K562 (cell line): Measurements from ENCODE around the gene OR52E2. TPM values are rescaled to one million over a fixed set of nuclear protein-coding genes. Genes with fewer than 3 reads are reported as not detected.
"Not testable (repeated sequence)": the region's sequence is repeated elsewhere in the genome, so short reads cannot be mapped to it uniquely, and the experiment has no call there.

Source experiments
- ATAC-seq: fragments of 200-7000 bp; cut with Tn5 transposase; 3 replicates; pipeline ENCODE4 v1.9.1; 2020; ENCODE audit warnings: moderate library complexity
- BruUV-seq: library from RNA; stranded (reverse); fragments of 400-500 nt; replicated peaks from 2 replicates; lab custom pipeline; 2021; lab: Mats Ljungman, UMichigan
- CTCF ChIA-PET: fragments of 300-600 bp; formaldehyde crosslinking; extraction: SDS; loops from one replicate; lab custom pipeline; 2021; ENCODE audit warnings: low intra/inter-chr PET ratio; lab: Yijun Ruan, JAX
- POLR2A ChIA-PET: fragments of 300-600, 350-650 bp; sonication (Branson Sonifier 250); formaldehyde crosslinking; extraction: SDS; loops from one replicate; lab custom pipeline; 2021; ENCODE audit warnings: antibody characterized with exemption, inconsistent platforms; lab: Yijun Ruan, JAX
- DNase-seq, 4 experiments: peaks; one replicate each; pipeline versions ENCODE4 v3.0.0 to v3.0.0-alpha.2; 2011 to 2018; ENCODE audit warnings: low spot score in 3 of 4, mixed read lengths in 3 of 4; ENCODE audit errors: extremely low read depth in 1 of 4
- FAIRE-seq: peaks from 2 replicates; lab custom pipeline; 2011; peaks lifted over from hg19 to GRCh38; lab: Jason Lieb, UNC
- H2AFZ ChIP-seq: 2 replicates; pipeline ENCODE4 v1.6.0; 2011; ENCODE audit warnings: low read depth, low read length, control low read depth, inconsistent platforms
- H3K27ac ChIP-seq: fragments of 200-600 bp; 3 replicates; pipeline ENCODE4 v1.8.0; 2011; ENCODE audit warnings: low read depth, mild to moderate bottlenecking, control low read depth, inconsistent platforms, low read length, moderate library complexity, mixed read lengths; ENCODE audit errors: extremely low read depth
- H3K27me3 ChIP-seq, 2 experiments: fragments of 300-600 bp in 1 of 2; 2 replicates in 1 of 2; 3 replicates in 1 of 2; pipeline versions ENCODE4 v1.6.0 to v1.8.0; 2011; ENCODE audit warnings: inconsistent platforms in 2 of 2, low read length in 2 of 2, mild to moderate bottlenecking in 1 of 2, mixed read lengths in 1 of 2, moderate library complexity in 1 of 2; ENCODE audit not compliant: control insufficient read depth in 2 of 2, insufficient read depth in 2 of 2
- H3K36me3 ChIP-seq: fragments of 300-600 bp; 3 replicates; pipeline ENCODE4 v1.8.0; 2011; ENCODE audit warnings: mild to moderate bottlenecking, low read length, inconsistent platforms; ENCODE audit not compliant: control insufficient read depth, insufficient read depth
- H3K4me1 ChIP-seq, 2 experiments: fragments of 200-600 bp in 1 of 2; replicated peaks in 1 of 2; 2 replicates in 1 of 2; 3 replicates in 1 of 2; pipeline versions ENCODE4 v1.5.1 to v1.8.0; 2011; ENCODE audit warnings: inconsistent platforms in 2 of 2, low read length in 2 of 2, mild to moderate bottlenecking in 1 of 2, mixed read lengths in 1 of 2, moderate library complexity in 1 of 2; ENCODE audit not compliant: control insufficient read depth in 2 of 2, insufficient read depth in 2 of 2
- H3K4me2 ChIP-seq: 2 replicates; pipeline ENCODE4 v1.6.1; 2011; ENCODE audit warnings: low read length, control low read depth, inconsistent platforms, mixed read lengths; ENCODE audit not compliant: insufficient read depth
- H3K4me3 ChIP-seq: fragments of 200-600 bp; sonication (generic), shearing (Covaris generic); 2 replicates; pipeline ENCODE4 v1.5.1; 2016; ENCODE audit warnings: control low read depth, inconsistent platforms
- H3K79me2 ChIP-seq: fragments of 200-600 bp; 3 replicates; pipeline ENCODE4 v1.8.0; 2011; ENCODE audit warnings: low read length, inconsistent platforms; ENCODE audit not compliant: control insufficient read depth, insufficient read depth
- H3K9ac ChIP-seq, 2 experiments: 2 replicates each; pipeline versions ENCODE4 v1.6.0 to v1.6.1; 2011; ENCODE audit warnings: low read depth in 2 of 2, low read length in 2 of 2, control low read depth in 1 of 2, inconsistent platforms in 1 of 2, mild to moderate bottlenecking in 1 of 2, mixed read lengths in 1 of 2; ENCODE audit not compliant: insufficient read depth in 1 of 2
- H3K9me1 ChIP-seq: one replicate; pipeline ENCODE4 v1.6.0; 2011; ENCODE audit warnings: inconsistent platforms, mild to moderate bottlenecking, low read length, moderate library complexity; ENCODE audit not compliant: control insufficient read depth, insufficient read depth
- H3K9me3 ChIP-seq: replicated peaks from 2 replicates; pipeline ENCODE4 v1.5.1; 2011; ENCODE audit warnings: low read depth, low read length, inconsistent platforms; ENCODE audit not compliant: control insufficient read depth, insufficient read depth
- H4K20me1 ChIP-seq: replicated peaks from 2 replicates; pipeline ENCODE4 v1.6.1; 2011; ENCODE audit warnings: low read length, inconsistent platforms, mixed read lengths; ENCODE audit not compliant: control insufficient read depth, insufficient read depth
- CBX8 ChIP-seq: fragments of 200-600 bp; sonication (generic); IDR thresholded peaks from 2 replicates; pipeline ENCODE4 v1.6.1; 2012; ENCODE audit warnings: borderline replicate concordance, mixed run types, low read depth, mild to moderate bottlenecking, moderate library complexity, mixed read lengths, low read length, control low read depth, inconsistent platforms; ENCODE audit not compliant: poor library complexity, severe bottlenecking; ENCODE audit errors: extremely low read depth
- CCNT2 ChIP-seq: IDR thresholded peaks from 2 replicates; pipeline ENCODE4 v1.6.1; 2011; ENCODE audit warnings: borderline replicate concordance, low read depth, mild to moderate bottlenecking, moderate library complexity, mixed read lengths, low read length; ENCODE audit not compliant: insufficient read length; ENCODE audit errors: extremely low read depth
- FIP1L1 ChIP-seq: fragments of 200-400 bp; formaldehyde crosslinking; IDR thresholded peaks from 2 replicates; pipeline ENCODE4 v1.6.1; 2018; ENCODE audit warnings: mild to moderate bottlenecking, low read depth, low read length; ENCODE audit not compliant: poor library complexity, severe bottlenecking
- GABPB2 ChIP-seq: fragments of 250-450 bp; sonication (Bioruptor Pico); conservative IDR thresholded peaks from 2 replicates; pipeline ENCODE4 v1.5.1; 2021; ENCODE audit warnings: mild to moderate bottlenecking
- MCM5 ChIP-seq: fragments of 450-650 bp; IDR thresholded peaks from 2 replicates; pipeline ENCODE4 v1.6.1; 2016; ENCODE audit warnings: low read depth
- PTBP1 ChIP-seq: fragments of 200-400 bp; formaldehyde crosslinking; IDR thresholded peaks from 2 replicates; pipeline ENCODE4 v1.6.1; 2017; ENCODE audit warnings: low read depth, low read length
- RFX5 ChIP-seq: IDR thresholded peaks from 2 replicates; pipeline ENCODE4 v1.6.1; 2011; ENCODE audit warnings: low read depth, mild to moderate bottlenecking, improper control_type of control experiment, low read length
- TAF9B ChIP-seq: fragments of 450-650 bp; IDR thresholded peaks from 2 replicates; pipeline ENCODE4 v1.6.1; 2018; ENCODE audit warnings: mild to moderate bottlenecking; ENCODE audit not compliant: partially characterized antibody
- ZNF282 ChIP-seq: sonication (generic); formaldehyde crosslinking; IDR thresholded peaks from 2 replicates; pipeline ENCODE4 v1.8.1; 2023; ENCODE audit warnings: missing genetic modification reagents
- WGBS: fragments of 100-300 bp; shearing (Covaris generic); methylation state at CpG from one replicate; pipeline ENCODE4 v1.1.6; 2016; ENCODE audit warnings: low coverage, mixed read lengths; ENCODE audit not compliant: insufficient coverage; ENCODE audit errors: missing lambda C conversion rate; 5-methylcytosine and 5-hydroxymethylcytosine counted together
- in situ Hi-C: fragments of 300-500 bp; cut with MboI; formaldehyde crosslinking; loops from 4 replicates; pipeline ENCODE4 v1.15.0; 2018; ENCODE audit warnings: inconsistent platforms, mixed read lengths
- intact Hi-C: fragments of 100-400 bp; cut with micrococcal nuclease; formaldehyde crosslinking; loops from 2 replicates; pipeline ENCODE4 v1.14.2; 2022
- polyA plus RNA-seq, 8 experiments: library from polyadenylated mRNA; depleted of rRNA in 4 of 8; stranded (reverse) in 5 of 8; unstranded in 3 of 8; fragments of >200 nt; fragmentation: Nextera tagmentation in 2 of 8; fragmentation: Illumina TruSeq in 1 of 8; extraction: Ambion mirVana in 2 of 8; extraction: Trizol in 1 of 8; gene quantifications; 2 replicates each; pipeline versions ENCODE4 v1.2.1 to v1.2.3, GENCODE V29; 2011 to 2014; ENCODE audit warnings: inconsistent platforms in 1 of 8, missing spikeins in 1 of 8
- total RNA-seq, 7 experiments: library from RNA; depleted of rRNA in 6 of 7; stranded (reverse); fragments of >200 nt in 6 of 7; fragmentation: Illumina TruSeq in 2 of 7; extraction: Trizol in 2 of 7; gene quantifications; 2 replicates each; pipeline versions ENCODE4 v1.2.1 to v1.2.3, GENCODE V29; 2011 to 2021; ENCODE audit warnings: low replicate concordance in 1 of 7
- TF ChIP-seq, protein P1 (sequence below): fragments of 250-450 bp; sonication (Bioruptor Pico); IDR thresholded peaks from 2 replicates; pipeline ENCODE4 v1.5.0; 2020; ENCODE audit warnings: mild to moderate bottlenecking

The OR52E2 gene
- total and polyA plus RNA-seq, 9 of the 15 experiments (the other 6 are each of a cell fraction or from before 2014, with no cell fraction given): not detected

DNA sequence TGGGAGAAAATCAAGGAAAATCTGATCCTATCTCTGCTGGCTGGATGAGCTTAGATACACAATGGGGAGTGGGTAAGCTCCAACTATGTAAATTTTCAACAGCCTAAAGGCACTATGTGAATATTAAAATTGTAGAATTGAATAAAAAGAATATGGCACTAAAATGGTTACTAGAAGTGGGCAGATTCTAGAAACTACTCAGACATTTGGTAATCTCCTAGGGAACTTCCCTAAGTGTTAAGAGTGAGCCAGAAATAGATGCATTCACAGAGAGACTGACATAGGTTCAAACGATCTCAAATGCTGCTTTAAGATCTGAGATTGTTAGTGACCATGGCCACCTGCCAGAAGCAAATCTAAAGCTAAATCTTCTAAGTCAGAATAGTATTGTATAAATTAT is 5.6 kb upstream of the OR52E2 start:
- no peak overlapping the region for H3K27ac ChIP-seq
- no peak overlapping the region for H3K4me2 ChIP-seq
- no peaks in the 10 kb centered on the region for H3K9me1 ChIP-seq
- no peaks in the 10 kb centered on the region for H3K79me2 ChIP-seq
- no peak for ATAC-seq
- WGBS: 0% methylated on average over 1 of the region's 1 CpG
- no peaks in the 10 kb centered on the region for H3K4me1 ChIP-seq
- TF ChIP-seq ZNF282 (CRISPR knock-in tag) (no peak), MCM5 (no peak), TAF9B (no peak), GABPB2 (no peak), CBX8 (no peak), RFX5 (no peak), FIP1L1 (no peak), PTBP1 (no peak), CCNT2 (no peak)
- TF ChIP-seq, protein P1, sequence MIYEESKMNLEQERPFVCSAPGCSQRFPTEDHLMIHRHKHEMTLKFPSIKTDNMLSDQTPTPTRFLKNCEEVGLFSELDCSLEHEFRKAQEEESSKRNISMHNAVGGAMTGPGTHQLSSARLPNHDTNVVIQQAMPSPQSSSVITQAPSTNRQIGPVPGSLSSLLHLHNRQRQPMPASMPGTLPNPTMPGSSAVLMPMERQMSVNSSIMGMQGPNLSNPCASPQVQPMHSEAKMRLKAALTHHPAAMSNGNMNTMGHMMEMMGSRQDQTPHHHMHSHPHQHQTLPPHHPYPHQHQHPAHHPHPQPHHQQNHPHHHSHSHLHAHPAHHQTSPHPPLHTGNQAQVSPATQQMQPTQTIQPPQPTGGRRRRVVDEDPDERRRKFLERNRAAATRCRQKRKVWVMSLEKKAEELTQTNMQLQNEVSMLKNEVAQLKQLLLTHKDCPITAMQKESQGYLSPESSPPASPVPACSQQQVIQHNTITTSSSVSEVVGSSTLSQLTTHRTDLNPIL (CRISPR knock-in tag): no peak
- no peaks in the 10 kb centered on the region for H3K9me3 ChIP-seq
- no peaks in the 10 kb centered on the region for H4K20me1 ChIP-seq
- no peak for FAIRE-seq
- BruUV-seq: no TSS peak
- DNase-seq: no peak
- no peak overlapping the region for H3K9ac ChIP-seq
- intact Hi-C loops: no loop called here
- in situ Hi-C loops: no loop called here
- H3K36me3 ChIP-seq: no peaks in the 10 kb centered on the region
- H3K4me3 ChIP-seq: no peak overlapping the region
- CTCF ChIA-PET: no interaction called here
- no peaks in the 10 kb centered on the region; a peak in 1 of 5 replicates for H3K27me3 ChIP-seq
- POLR2A ChIA-PET: no interaction called here
- H2AFZ ChIP-seq: no peak overlapping the region

DNA sequence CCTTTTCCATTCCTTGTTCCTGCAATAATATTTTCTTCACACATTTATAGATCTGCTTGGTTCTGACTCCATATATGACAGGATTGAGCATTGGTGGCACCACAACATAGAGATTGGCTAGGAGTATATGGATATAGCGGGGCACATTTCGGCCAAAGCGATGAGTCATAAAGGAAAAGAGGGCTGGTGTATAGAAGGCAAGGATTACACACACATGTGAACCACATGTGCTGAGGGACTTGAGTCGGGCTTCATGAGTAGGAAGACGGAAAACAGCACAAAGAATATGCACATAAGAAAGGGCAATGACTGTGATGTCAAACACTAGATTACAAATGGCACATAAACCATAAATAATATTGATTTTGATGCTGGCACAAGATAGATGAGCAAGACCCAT is 748 bp downstream of the OR52E2 start:
- H3K4me3 ChIP-seq, H3K9me1 ChIP-seq, H3K27me3 ChIP-seq, H4K20me1 ChIP-seq, intact Hi-C loops, POLR2A ChIA-PET, H3K4me2 ChIP-seq, FAIRE-seq, H3K9me3 ChIP-seq, H3K79me2 ChIP-seq, H3K27ac ChIP-seq, CTCF ChIA-PET, in situ Hi-C loops, H3K9ac ChIP-seq, ATAC-seq, DNase-seq, BruUV-seq, H3K36me3 ChIP-seq, H3K4me1 ChIP-seq: not testable (repeated sequence)
- 0% methylated on average over 5 of the region's 5 CpGs for WGBS
- H2AFZ ChIP-seq: peak overlapping the region; percentile 37; the same call in 1 of the 2 replicates
